GM19351 (cell line): ENCODE measurements around the gene GUCY1A2.

Experiments
- ATAC-seq: cut with Tn5 transposase; IDR thresholded peaks from one replicate; pipeline ENCODE4 v1.9.1; 2021; ENCODE audit warnings: mild to moderate bottlenecking, moderate library complexity; ENCODE audit not compliant: unreplicated experiment

The GUCY1A2 gene

DNA sequence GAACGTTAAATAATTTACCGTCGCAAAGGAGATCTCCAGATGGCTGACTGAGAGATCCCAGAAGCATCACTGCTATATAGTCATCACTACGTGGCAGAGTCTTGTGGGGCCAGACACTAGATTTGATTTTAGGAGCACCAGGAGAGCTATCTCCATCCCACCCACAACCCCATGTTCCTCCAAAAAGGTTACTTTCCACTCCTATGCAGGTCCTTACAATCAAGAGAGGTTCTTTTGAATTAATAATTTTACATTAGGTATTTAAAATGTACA, 19.4 kb downstream of the GUCY1A2 start:
- ATAC-seq = no peak

DNA sequence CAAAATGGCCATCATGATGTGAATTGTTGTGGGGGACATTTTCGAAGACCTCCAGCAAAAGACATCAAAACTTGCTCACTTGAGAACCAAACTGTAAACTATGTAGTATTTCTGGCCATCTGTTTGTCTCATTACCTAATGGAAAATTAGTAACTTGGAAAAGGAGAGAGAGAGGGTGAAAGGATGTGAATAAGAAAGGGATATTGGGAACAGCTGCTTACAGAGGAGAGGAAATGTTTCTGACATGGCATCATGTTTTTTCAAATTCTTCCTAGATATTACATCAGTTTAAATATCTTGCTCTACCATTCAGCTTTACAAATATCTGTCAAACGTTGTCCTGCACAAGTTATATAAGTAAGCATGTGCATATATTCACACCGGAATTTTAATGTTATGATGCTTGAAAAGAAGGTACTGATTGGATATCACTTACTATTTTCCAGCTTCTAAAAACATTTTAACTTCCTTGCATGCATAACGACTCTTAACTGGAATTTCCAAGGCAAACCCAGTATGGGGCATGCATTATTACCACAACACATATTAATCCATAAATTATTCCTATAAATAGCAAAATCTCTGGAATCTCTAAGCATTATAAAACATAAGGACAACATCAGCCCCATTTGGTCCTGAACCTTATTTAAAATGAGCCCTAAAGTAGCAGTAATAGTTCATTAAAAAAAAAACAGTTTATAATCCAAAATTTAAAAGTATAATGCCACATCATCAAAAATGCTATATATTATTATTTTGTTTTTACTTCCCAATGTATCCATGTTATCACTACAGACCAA, 20.0 kb downstream of the GUCY1A2 start:
- ATAC-seq = no peak

GRCh38 chr11:106997227-106997626, 21.0 kb downstream of the GUCY1A2 start:
- no peak for ATAC-seq

- ATAC-seq = no peak
Observed at GRCh38 chr11:106996691-106997090, 21.6 kb downstream of the GUCY1A2 start.

- ATAC-seq = no peak
Observed at GRCh38 chr11:106990331-106990730, 27.9 kb downstream of the GUCY1A2 start.

DNA sequence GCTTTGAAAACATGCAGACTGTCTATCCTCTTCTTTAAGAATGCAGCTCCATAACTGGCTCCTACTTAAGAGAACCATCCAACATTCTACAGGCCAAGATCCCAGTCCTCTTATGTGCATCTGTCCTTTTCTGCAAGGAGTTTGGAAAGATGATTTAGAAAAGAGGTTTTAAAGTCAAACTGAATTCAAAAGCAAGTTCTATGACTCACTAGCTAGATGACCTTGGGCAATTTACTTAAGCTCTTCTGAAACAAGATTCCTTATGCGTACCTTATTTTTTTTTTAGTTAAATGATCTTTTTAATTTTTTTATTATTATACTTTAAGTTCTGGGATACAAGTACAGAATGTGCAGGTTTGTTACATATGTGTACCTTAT, 29.2 kb downstream of the GUCY1A2 start:
- no peak for ATAC-seq

- ATAC-seq = no peak
Observed at GRCh38 chr11:106988151-106989077, 29.9 kb downstream of the GUCY1A2 start.

DNA sequence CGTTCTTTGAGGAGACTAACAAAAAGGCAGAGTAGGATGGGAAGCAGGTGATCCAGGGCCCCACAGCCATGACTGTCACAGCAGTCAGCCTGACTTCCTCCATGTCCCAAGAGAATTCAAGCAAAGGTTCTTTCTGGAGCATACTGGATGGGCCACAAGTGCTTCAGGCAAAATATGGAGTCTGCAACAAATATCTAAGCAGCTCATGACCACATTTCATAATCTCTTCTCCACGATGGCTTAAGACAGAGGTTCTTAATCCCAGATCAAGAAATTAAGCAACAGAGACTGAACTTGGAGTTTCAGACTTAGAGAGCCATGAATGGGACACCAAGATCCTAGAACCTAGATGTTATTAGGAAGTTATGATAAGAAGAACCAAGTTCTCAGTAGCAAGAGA, 31.6 kb downstream of the GUCY1A2 start:
- no peak for ATAC-seq

- no peak for ATAC-seq
Observed at GRCh38 chr11:106986261-106986660, 32.0 kb downstream of the GUCY1A2 start.

GRCh38 chr11:106983991-106984390, 34.3 kb downstream of the GUCY1A2 start:
- ATAC-seq = no peak

- no peak for ATAC-seq
Observed at GRCh38 chr11:106983261-106983660, 35.0 kb downstream of the GUCY1A2 start.

DNA sequence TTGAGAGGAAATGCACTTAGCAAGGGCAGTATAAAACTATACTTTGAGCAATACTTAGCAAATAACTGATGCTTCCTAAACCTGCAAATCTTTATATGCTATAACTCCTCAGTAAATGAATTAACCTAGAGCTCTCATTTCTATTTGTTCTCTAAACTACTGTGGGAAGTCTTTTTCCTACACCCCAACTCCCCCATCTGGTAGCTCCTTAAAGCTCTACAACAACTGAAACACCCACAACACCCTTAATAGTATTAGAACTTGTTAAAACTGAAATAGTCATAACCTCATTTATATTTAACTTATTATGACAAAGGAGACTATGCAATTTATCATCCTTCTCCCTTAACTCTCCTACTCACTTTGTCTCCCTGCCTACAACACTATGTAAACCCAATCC, 43.4 kb downstream of the GUCY1A2 start:
- no peak for ATAC-seq

- no peak for ATAC-seq
Observed at GRCh38 chr11:106971864-106972263, 46.4 kb downstream of the GUCY1A2 start.

GRCh38 chr11:106969644-106970355, 48.5 kb downstream of the GUCY1A2 start:
- no peak for ATAC-seq

GRCh38 chr11:106962995-106963394, 55.3 kb downstream of the GUCY1A2 start:
- no peak for ATAC-seq

GRCh38 chr11:106961518-106961917, 56.8 kb downstream of the GUCY1A2 start:
- no peak for ATAC-seq

DNA sequence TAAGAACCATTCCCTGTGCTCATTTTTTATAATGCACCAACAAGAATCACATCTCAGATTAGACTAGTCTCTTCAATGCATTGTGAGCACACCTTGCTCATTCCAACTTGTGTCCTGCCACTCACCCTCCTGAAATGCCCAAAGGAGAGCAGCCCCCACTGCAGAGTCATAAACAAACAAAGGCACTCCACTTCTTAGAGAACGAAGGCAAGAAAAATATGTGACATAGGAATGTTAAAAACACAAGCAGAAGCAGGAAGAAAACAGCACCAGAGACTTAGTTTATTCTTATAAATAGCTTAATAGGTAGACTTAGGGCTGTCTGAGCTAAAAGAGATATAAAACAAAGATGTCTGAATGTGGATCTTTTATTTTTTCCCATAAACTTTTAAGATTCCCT, 57.2 kb downstream of the GUCY1A2 start:
- ATAC-seq = no peak

DNA sequence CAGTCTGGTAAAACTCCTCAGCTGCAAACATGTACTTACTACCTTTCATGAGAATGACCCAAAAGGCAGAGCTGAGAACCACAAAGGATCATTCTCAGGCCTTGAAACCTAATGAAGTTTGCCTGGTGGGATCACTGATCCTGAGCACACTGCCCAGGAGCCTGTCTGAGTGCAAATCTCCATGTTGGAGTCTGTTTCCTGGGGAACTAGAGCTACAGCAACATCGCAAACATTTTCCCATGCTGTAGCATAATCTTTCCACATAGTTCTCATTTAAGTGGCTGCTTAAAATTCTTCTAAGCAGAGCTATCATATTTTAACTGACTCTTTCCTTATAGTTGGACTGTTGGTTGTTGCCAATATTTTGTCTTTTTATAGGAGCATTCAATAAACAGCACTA, 58.5 kb downstream of the GUCY1A2 start:
- no peak for ATAC-seq

DNA sequence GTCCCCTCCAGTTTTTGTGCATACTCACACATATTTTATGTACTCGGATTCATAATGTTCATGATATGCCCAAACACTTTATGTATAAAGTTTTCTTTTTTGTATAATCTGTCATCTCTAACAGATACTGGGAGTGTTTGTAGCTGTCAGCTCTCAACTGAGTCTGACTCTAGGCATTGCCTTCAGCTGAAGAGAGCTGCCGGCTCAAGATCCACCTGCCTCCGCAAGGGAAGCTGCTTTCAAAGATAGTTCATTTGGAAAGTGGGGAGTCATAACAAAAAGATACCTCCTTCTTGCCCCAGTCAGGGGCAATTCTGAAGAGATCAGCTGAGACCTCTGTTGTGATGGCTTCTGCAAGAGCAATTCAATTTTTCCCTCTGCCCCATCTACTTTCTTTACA, 58.9 kb downstream of the GUCY1A2 start:
- no peak for ATAC-seq

DNA sequence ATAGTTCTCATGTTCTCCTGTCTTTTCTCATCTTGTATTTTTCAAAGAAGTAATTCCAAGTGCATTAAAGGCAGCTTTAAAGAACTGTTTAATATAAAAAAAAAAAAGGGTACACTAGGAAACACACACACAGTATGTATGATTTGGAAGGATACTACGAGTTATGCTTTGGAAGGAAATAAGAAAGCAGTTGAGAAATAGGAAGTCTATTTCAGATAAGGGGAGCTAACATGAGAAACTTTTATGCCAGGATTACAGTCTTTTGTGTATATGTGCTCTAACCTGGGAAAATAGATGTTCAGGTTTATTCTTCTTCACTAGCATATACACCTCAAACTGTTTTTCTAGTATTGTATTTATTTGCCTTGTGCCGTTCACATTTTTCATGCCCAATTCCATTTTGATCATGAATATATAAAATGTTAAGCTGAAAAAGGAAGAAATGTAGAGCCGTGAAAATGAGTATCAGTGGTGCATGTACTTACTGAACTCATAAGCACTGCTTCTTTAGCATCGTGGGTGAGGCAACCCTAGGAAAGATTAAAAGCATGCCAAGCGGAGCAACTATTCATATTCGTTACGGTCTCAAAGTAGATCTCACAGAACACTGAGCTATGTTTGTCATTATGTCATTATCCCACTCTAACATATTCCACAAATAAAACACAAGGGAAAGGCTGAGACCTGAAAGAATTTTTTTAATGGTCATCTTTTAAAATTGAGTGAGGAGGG, 59.6 kb downstream of the GUCY1A2 start:
- ATAC-seq = no peak

DNA sequence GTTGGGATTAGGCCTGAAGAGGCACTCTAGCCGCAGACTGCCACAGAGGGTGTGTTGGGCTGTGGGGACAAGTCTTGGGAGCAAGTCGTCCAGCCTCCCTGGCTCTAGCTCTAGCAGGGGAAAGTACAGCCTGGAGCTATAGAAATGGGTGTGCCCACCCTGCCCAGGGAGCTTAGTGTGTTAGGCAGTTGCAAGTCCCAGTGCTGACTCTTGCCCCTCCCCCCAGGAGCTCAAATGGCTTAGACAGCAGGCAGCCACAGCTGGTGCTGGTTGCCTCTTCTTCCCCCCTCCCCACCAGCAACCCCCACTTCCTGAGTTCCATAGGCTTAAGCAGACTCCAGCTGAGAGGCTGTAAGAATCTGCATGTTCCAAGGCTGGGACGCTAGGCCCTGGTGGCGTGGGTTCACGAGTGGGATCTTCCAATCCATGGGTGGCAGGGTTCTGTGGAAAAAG, 61.2 kb downstream of the GUCY1A2 start:
- no peak for ATAC-seq
